Measurements from ENCODE around the gene KLHL17. TPM values are rescaled to one million over a fixed set of nuclear protein-coding genes. Genes with fewer than 3 reads are reported as not detected.

Gene KLHL17
- total RNA-seq, 1 experiment from 2014 or later = 66.9 TPM

DNA sequence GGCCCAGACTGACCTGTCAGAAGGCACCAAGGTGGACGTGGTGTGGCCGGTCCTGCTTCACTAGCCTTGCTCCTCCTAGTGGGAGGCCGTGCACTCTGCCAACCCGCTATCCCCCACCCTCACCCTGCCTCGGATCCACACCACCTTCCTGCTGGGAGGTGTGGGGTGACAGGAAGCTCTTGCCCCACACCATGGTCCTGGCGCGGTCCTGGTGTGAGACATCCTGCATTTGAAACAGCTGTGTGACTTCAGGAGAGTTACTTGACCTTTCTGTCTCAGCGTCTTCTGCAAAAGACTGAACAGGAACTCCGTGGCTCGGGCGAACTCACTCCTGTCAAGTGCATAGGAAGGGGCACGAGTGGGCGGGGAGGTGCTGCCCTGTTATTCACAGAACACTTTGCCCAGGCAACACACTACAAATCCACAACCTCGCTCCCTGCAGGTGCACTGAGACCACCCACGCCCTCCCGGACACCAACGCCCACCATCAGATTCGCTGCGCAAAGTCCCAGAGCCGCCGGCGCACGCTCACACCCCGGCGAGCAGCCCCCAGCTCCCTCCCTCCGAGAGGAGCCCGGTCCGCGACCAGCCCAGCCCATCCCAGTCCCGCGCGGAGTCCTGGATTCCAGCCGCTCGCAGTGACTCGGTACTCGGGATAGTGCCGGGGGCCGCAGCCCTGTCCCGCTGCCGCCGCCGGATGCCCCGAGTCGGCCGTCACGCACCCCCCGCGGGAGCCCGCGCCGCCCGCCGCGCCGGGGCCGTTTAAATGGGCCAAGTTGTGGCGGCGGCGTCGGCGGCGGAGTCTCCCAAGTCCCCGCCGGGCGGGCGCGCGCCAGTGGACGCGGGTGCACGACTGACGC, 37.0 kb upstream of the KLHL17 start, which contains the start of gene SAMD11:
TSS of gene SAMD11 (plus strand) at position 793 of the 860 bp plus-strand sequence. CDS start 509 bp downstream, outside the sequence.
- ChIA-PET POLR2A (interaction anchor here (1.0 kb wide), 1 partner anchor 19 kb away, joined by 3 read pairs; no protein-coding TSS in a partner anchor), CTCF (interaction anchor here (1.3 to 2.5 kb wide), 6 partner anchors 8 to 54 kb away, joined by 3 to 11 read pairs (median 4); no protein-coding TSS in a partner anchor)
- DNase-seq (ENCODE audit: low spot score) (peak; percentile 64), ATAC-seq (peak; percentile 9)
- H3K27ac Mint-ChIP-seq = no peak within 1 kb of the TSS
- no peaks in the 10 kb centered on the region for H3K9me3 Mint-ChIP-seq
- peak within 1 kb of the TSS; percentile 70 for H3K4me3 Mint-ChIP-seq
- TF ChIP-seq, protein P1, sequence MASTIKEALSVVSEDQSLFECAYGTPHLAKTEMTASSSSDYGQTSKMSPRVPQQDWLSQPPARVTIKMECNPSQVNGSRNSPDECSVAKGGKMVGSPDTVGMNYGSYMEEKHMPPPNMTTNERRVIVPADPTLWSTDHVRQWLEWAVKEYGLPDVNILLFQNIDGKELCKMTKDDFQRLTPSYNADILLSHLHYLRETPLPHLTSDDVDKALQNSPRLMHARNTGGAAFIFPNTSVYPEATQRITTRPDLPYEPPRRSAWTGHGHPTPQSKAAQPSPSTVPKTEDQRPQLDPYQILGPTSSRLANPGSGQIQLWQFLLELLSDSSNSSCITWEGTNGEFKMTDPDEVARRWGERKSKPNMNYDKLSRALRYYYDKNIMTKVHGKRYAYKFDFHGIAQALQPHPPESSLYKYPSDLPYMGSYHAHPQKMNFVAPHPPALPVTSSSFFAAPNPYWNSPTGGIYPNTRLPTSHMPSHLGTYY (CRISPR knock-in tag; IDR thresholded peaks at IDR 0.05) = no peak
- TF ChIP-seq, protein P2, sequence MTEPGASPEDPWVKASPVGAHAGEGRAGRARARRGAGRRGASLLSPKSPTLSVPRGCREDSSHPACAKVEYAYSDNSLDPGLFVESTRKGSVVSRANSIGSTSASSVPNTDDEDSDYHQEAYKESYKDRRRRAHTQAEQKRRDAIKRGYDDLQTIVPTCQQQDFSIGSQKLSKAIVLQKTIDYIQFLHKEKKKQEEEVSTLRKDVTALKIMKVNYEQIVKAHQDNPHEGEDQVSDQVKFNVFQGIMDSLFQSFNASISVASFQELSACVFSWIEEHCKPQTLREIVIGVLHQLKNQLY (CRISPR knock-in tag; IDR thresholded peaks at IDR 0.05) = no peak
- no peaks in the 10 kb centered on the region for H3K36me3 Mint-ChIP-seq
- H3K4me1 Mint-ChIP-seq = peaks cover 20% of the 10 kb centered on the region
- H3K27me3 Mint-ChIP-seq (ENCODE audit: low read depth) = peaks cover 91% of the 10 kb centered on the region

DNA sequence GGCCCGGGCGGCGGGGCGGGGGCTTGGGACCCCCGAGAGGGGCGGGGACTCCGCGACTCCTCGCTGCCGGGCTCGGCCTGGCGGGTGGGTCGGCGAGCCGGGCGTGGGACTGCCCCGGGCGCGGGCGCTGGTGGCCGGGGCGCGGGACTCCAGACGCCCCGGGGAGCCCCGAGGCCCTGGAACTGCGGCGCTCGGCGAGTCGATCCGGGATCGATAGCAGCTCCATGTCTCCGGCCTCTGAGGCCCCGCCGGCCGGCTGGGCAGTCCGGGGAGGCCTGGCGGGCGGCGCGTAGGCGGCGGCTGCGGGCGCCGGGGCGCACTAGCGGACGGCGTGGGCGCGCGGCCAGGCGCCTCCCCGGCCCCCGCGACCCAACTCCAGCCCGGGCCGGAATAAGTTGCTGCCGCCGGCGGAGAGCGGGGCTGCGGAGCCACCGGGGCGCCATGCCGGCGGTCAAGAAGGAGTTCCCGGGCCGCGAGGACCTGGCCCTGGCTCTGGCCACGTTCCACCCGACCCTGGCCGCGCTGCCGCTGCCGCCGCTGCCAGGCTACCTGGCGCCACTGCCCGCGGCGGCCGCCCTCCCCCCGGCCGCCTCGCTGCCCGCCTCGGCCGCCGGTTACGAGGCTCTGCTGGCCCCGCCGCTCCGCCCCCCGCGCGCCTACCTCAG, 36.3 kb upstream of the KLHL17 start:
- no peak overlapping the region for H3K27ac Mint-ChIP-seq
- no peak for ATAC-seq
- peaks cover 20% of the 10 kb centered on the region for H3K4me1 Mint-ChIP-seq
- H3K9me3 Mint-ChIP-seq = no peaks in the 10 kb centered on the region
- peak overlapping the region; percentile 52; the same call in 1 of the 2 replicates for H3K4me3 Mint-ChIP-seq
- ChIA-PET CTCF (interaction anchor here (1.6 to 2.5 kb wide), 4 partner anchors 12 to 28 kb away, joined by 4 to 11 read pairs (median 6); no protein-coding TSS in a partner anchor), POLR2A (no interaction called here)
- TF ChIP-seq SP1 (CRISPR knock-in tag; conservative IDR thresholded peaks at IDR 0.05) = 0 out of 2 replicates have a peak, but pooled peaks have one; percentile 10
- TF ChIP-seq, protein P3, sequence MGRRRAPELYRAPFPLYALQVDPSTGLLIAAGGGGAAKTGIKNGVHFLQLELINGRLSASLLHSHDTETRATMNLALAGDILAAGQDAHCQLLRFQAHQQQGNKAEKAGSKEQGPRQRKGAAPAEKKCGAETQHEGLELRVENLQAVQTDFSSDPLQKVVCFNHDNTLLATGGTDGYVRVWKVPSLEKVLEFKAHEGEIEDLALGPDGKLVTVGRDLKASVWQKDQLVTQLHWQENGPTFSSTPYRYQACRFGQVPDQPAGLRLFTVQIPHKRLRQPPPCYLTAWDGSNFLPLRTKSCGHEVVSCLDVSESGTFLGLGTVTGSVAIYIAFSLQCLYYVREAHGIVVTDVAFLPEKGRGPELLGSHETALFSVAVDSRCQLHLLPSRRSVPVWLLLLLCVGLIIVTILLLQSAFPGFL (CRISPR knock-in tag; IDR thresholded peaks at IDR 0.05; ENCODE audit: borderline replicate concordance) = no peak
- no peak for DNase-seq (ENCODE audit: low spot score)
- H3K36me3 Mint-ChIP-seq = no peaks in the 10 kb centered on the region
- peaks cover 91% of the 10 kb centered on the region for H3K27me3 Mint-ChIP-seq (ENCODE audit: low read depth)

DNA sequence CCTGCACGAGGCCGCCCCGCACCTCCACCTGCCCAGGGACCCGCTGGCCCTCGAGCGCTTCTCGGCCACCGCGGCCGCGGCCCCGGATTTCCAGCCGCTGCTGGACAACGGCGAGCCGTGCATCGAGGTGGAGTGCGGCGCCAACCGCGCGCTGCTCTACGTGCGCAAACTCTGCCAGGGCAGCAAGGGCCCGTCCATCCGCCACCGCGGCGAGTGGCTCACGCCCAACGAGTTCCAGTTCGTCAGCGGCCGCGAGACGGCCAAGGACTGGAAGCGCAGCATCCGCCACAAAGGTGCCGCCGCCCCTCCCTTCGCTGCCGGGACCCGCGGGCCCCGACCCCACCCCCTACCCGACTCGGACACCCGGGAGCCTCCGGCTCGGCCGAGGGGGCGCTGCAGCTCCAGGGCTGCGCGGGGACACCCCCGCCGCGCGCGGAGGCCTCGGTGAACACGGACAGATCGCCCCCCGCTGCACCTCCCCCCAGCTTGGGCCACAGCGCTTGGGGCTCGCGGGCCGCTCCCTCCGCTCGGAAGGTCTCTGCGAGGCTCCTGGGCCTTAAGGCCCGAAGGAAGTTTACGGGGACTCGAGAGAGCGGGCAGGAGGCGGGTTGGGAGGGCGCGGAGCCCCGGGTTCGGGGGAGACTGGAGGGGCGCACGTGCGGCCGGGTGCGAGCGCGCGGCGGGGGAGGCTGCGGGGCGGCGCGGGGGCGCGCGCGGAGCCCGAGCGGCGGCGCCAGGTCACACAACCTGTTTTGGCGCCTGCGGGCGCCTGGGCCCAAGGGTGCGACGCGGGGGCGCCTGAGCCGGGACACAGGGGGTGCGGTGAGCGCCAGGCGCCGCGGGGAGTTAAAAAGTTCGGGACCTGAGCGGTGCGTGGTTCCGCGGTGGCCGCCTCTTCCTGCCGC, 35.5 kb upstream of the KLHL17 start:
- POLR2A ChIA-PET = no interaction called here
- Mint-ChIP-seq H3K9me3 (no peaks in the 10 kb centered on the region), H3K36me3 (no peaks in the 10 kb centered on the region), H3K4me3 (peak overlapping the region; percentile 57), H3K4me1 (peaks cover 20% of the 10 kb centered on the region), H3K27me3 (ENCODE audit: low read depth) (peaks cover 91% of the 10 kb centered on the region), H3K27ac (no peak overlapping the region)
- TF ChIP-seq, protein P4, sequence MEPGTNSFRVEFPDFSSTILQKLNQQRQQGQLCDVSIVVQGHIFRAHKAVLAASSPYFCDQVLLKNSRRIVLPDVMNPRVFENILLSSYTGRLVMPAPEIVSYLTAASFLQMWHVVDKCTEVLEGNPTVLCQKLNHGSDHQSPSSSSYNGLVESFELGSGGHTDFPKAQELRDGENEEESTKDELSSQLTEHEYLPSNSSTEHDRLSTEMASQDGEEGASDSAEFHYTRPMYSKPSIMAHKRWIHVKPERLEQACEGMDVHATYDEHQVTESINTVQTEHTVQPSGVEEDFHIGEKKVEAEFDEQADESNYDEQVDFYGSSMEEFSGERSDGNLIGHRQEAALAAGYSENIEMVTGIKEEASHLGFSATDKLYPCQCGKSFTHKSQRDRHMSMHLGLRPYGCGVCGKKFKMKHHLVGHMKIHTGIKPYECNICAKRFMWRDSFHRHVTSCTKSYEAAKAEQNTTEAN (CRISPR knock-in tag; IDR thresholded peaks at IDR 0.05) = no peak
- TF ChIP-seq KAT7 (CRISPR knock-in tag; IDR thresholded peaks at IDR 0.05; ENCODE audit: borderline replicate concordance) (0 out of 2 replicates have a peak, but pooled peaks have one; percentile 47), EMX1 (CRISPR knock-in tag; IDR thresholded peaks at IDR 0.05) (no peak)
- TF ChIP-seq, protein P5, sequence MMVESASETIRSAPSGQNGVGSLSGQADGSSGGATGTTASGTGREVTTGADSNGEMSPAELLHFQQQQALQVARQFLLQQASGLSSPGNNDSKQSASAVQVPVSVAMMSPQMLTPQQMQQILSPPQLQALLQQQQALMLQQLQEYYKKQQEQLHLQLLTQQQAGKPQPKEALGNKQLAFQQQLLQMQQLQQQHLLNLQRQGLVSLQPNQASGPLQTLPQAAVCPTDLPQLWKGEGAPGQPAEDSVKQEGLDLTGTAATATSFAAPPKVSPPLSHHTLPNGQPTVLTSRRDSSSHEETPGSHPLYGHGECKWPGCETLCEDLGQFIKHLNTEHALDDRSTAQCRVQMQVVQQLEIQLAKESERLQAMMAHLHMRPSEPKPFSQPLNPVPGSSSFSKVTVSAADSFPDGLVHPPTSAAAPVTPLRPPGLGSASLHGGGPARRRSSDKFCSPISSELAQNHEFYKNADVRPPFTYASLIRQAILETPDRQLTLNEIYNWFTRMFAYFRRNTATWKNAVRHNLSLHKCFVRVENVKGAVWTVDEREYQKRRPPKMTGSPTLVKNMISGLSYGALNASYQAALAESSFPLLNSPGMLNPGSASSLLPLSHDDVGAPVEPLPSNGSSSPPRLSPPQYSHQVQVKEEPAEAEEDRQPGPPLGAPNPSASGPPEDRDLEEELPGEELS (CRISPR knock-in tag; IDR thresholded peaks at IDR 0.05) = 0 out of 2 replicates have a peak, but pooled peaks have one; percentile 24
- CTCF ChIA-PET = interaction anchor here (1.6 to 2.5 kb wide), 2 partner anchors 13 to 16 kb away, joined by 4 to 6 read pairs; no protein-coding TSS in a partner anchor
- DNase-seq (ENCODE audit: low spot score) (peak; percentile 63), ATAC-seq (peak; percentile 6)
